Ishikawa (cell line): ENCODE measurements around the gene FIZ1.

Experiments used
- CEBPB ChIP-seq: IDR thresholded peaks from 2 replicates; pipeline ENCODE4 v1.6.1; 2012
- CREB1 ChIP-seq: IDR thresholded peaks from 2 replicates; pipeline ENCODE4 v1.6.1; 2012; ENCODE audit warnings: low read depth
- EGR1 ChIP-seq: IDR thresholded peaks from 2 replicates; pipeline ENCODE4 v1.6.1; 2012
- EP300 ChIP-seq: IDR thresholded peaks from 2 replicates; pipeline ENCODE4 v1.6.1; 2012; ENCODE audit warnings: borderline replicate concordance
- FOXM1 ChIP-seq: IDR thresholded peaks from 2 replicates; pipeline ENCODE4 v1.6.1; 2012; ENCODE audit warnings: low read depth, borderline replicate concordance
- NFIC ChIP-seq: IDR thresholded peaks from 2 replicates; pipeline ENCODE4 v1.6.1; 2012
- RAD21 ChIP-seq: IDR thresholded peaks from 2 replicates; pipeline ENCODE4 v1.6.1; 2012; ENCODE audit warnings: low read depth
- TAF1 ChIP-seq: IDR thresholded peaks from 2 replicates; pipeline ENCODE4 v1.6.1; 2012; ENCODE audit warnings: low read depth, mild to moderate bottlenecking
- TCF12 ChIP-seq: IDR thresholded peaks from 2 replicates; pipeline ENCODE4 v1.6.1; 2012; ENCODE audit warnings: low read depth
- TEAD4 ChIP-seq: IDR thresholded peaks from 2 replicates; pipeline ENCODE4 v1.6.1; 2012
- YY1 ChIP-seq: IDR thresholded peaks from 2 replicates; pipeline ENCODE4 v1.6.1; 2012; ENCODE audit warnings: low read depth
- ZBTB7A ChIP-seq: IDR thresholded peaks from 2 replicates; pipeline ENCODE4 v1.6.1; 2012; ENCODE audit warnings: low read depth
- TF ChIP-seq, protein P1 (sequence below): IDR thresholded peaks from 2 replicates; pipeline ENCODE4 v1.6.1; 2012; ENCODE audit warnings: low read depth, mild to moderate bottlenecking
- TF ChIP-seq, protein P2 (sequence below): IDR thresholded peaks from 2 replicates; pipeline ENCODE4 v1.6.1; 2012
- TF ChIP-seq, protein P3 (sequence below): IDR thresholded peaks from 2 replicates; pipeline ENCODE4 v1.6.1; 2012

Gene FIZ1

GRCh38 chr19:55552206-55552605, 47.1 kb downstream of the FIZ1 start:
- TF ChIP-seq EP300, result no peak
- no peak for TF ChIP-seq TEAD4
- no peak for TF ChIP-seq RAD21
- no peak for TF ChIP-seq CREB1
- no peak for TF ChIP-seq TCF12
- TF ChIP-seq, protein P1, sequence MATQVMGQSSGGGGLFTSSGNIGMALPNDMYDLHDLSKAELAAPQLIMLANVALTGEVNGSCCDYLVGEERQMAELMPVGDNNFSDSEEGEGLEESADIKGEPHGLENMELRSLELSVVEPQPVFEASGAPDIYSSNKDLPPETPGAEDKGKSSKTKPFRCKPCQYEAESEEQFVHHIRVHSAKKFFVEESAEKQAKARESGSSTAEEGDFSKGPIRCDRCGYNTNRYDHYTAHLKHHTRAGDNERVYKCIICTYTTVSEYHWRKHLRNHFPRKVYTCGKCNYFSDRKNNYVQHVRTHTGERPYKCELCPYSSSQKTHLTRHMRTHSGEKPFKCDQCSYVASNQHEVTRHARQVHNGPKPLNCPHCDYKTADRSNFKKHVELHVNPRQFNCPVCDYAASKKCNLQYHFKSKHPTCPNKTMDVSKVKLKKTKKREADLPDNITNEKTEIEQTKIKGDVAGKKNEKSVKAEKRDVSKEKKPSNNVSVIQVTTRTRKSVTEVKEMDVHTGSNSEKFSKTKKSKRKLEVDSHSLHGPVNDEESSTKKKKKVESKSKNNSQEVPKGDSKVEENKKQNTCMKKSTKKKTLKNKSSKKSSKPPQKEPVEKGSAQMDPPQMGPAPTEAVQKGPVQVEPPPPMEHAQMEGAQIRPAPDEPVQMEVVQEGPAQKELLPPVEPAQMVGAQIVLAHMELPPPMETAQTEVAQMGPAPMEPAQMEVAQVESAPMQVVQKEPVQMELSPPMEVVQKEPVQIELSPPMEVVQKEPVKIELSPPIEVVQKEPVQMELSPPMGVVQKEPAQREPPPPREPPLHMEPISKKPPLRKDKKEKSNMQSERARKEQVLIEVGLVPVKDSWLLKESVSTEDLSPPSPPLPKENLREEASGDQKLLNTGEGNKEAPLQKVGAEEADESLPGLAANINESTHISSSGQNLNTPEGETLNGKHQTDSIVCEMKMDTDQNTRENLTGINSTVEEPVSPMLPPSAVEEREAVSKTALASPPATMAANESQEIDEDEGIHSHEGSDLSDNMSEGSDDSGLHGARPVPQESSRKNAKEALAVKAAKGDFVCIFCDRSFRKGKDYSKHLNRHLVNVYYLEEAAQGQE, result no peak
- TF ChIP-seq, protein P2, sequence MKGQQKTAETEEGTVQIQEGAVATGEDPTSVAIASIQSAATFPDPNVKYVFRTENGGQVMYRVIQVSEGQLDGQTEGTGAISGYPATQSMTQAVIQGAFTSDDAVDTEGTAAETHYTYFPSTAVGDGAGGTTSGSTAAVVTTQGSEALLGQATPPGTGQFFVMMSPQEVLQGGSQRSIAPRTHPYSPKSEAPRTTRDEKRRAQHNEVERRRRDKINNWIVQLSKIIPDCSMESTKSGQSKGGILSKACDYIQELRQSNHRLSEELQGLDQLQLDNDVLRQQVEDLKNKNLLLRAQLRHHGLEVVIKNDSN, result no peak
- no peak for TF ChIP-seq EGR1
- TF ChIP-seq ZBTB7A, result no peak
- no peak for TF ChIP-seq NFIC
- no peak for TF ChIP-seq YY1
- TF ChIP-seq, protein P3, sequence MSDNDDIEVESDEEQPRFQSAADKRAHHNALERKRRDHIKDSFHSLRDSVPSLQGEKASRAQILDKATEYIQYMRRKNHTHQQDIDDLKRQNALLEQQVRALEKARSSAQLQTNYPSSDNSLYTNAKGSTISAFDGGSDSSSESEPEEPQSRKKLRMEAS, result no peak
- no peak for TF ChIP-seq FOXM1

- TF ChIP-seq EP300, result no peak
- TF ChIP-seq TEAD4, result no peak
Measured at GRCh38 chr19:55550321-55550650, 49.0 kb downstream of the FIZ1 start.

DNA sequence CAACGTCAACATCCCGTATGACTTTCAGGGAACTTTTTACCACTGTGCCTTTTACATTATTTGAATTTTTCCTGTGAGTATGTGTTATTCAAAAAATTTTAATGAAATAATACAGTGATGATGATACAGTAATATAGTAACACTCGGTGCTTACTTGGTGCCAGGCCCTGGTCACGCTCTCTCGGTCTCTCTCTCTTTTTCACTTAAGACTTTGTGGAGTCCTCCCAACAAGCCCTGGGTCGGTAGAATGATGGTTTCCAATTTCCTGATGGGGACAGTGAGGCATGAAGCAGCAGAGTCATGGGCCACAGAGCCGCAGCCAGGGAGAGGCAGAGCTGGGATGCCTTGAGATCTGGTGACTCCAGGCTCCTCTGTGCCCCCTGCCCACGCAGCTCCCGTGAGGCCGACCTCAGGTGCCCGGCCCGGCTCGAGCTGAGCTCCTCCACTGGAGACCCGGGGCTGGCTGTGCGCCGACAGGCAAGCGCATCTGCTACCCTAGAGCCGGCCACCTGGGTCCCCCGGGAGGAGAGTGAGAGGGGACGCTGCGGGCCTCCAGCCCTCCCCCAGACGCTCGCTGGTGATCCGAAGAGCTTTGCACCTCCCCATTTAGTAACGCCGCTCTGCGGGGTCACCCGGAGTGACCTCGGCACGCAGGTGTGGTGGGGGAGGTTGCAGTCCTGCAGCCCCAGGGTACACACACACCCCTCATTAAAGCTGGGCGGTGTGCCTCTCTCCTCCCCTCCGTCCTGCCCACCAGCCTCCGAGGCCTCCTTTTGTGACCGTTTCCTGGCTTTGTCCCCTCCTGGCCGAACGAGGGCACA, 49.6 kb downstream of the FIZ1 start:
- TF ChIP-seq, protein P3, result 0 out of 2 replicates have a peak, but pooled peaks have one; percentile 6
- TF ChIP-seq TEAD4 (peak; percentile 51; the same call in 1 of the 2 replicates), TCF12 (0 out of 2 replicates have a peak, but pooled peaks have one; percentile 10), ZBTB7A (no peak; the same call in 1 of the 2 replicates)
- TF ChIP-seq, protein P1, result no peak

DNA sequence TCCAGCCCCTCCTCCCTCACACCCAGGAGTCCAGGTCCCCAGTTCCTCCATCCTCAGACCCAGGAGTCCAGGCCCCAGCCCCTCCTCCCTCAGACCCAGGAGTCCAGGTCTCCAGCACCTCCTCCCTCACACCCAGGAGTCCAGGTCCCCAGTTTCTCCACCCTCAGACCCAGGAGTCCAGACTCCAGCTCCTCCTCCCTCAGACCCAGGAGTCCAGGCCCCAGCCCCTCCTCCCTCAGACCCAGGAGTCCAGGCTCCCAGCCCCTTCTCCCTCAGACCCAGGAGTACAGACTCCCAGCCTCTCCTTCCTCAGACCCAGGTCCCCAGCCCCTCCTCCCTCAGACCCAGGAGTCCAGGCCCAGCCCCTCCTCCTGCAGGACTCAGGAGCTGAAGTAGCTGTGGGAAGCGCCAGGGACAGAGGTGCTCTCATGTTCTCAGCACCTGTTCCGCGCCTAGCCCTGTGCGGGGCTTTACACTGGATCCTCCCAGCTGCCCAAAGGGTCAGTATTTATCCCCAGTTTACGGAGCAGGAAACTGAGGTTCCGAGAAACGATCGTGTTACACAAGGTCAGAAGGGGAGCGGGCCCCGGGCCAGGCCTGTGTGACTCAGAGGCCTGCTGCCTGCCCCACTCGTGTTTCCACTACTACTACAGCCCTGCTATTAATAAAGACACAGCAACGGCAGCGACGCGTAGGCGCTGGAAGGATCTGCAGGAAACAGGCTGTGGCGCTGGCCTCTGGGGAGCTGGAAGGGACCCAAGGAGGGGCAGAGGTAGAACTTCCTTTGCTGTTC, 52.3 kb downstream of the FIZ1 start:
- TF ChIP-seq ZBTB7A (no peak), YY1 (no peak), CEBPB (no peak)
- TF ChIP-seq, protein P3, result no peak

GRCh38 chr19:55546011-55546410, 53.3 kb downstream of the FIZ1 start:
- TF ChIP-seq RAD21 (no peak), TCF12 (no peak), EGR1 (no peak), FOXM1 (no peak), NFIC (no peak), EP300 (no peak), YY1 (no peak), CREB1 (no peak), ZBTB7A (no peak), TEAD4 (no peak), TAF1 (no peak), CEBPB (no peak)
- TF ChIP-seq, protein P2, result no peak
- TF ChIP-seq, protein P3, result no peak
- TF ChIP-seq, protein P1, result no peak
